Adrenal gland (tissue), 12 donors: ENCODE results near the gene ZIC1. TPM values are rescaled to one million over a fixed set of nuclear protein-coding genes. Genes with fewer than 3 reads are reported as not detected.
A peak's percentile ranks its signal among the peaks of the same experiment; 100 is the strongest.

Source experiments
- DNase-seq, 7 donors: peaks; one replicate each; pipeline ENCODE4 v3.0.0-alpha.2; 2019 to 2020
- H3K27ac ChIP-seq, 5 donors: fragments of 200-600 bp; sonication (generic) in 4 of 5; 1 replicate in 3 of 5; 2 replicates in 2 of 5; pipeline versions ENCODE4 v1.5.1 to v1.8.0; 2016 to 2020; ENCODE audit warnings: mild to moderate bottlenecking in 1 of 5
- H3K27me3 ChIP-seq: fragments of 200-600 bp; 2 replicates; pipeline ENCODE4 v1.8.0; 2021
- H3K36me3 ChIP-seq, 2 donors: fragments of 200-600 bp; replicated peaks in 1 of 2; 1 replicate in 1 of 2; 2 replicates in 1 of 2; pipeline versions ENCODE4 v1.5.1 to v1.8.0; 2018 to 2022
- H3K4me1 ChIP-seq, 2 donors: fragments of 200-600 bp; replicated peaks in 1 of 2; 1 replicate in 1 of 2; 2 replicates in 1 of 2; pipeline versions ENCODE4 v1.5.1 to v1.8.0; 2018 to 2021
- H3K4me3 ChIP-seq, 4 donors: fragments of 200-600 bp; sonication (generic) in 3 of 4; one replicate each; pipeline ENCODE4 v1.5.1; 2016 to 2018
- H3K9me3 ChIP-seq, 3 donors: fragments of 200-600 bp; sonication (generic) in 1 of 3; replicated peaks in 1 of 3; 1 replicate in 2 of 3; 2 replicates in 1 of 3; pipeline versions ENCODE4 v1.5.1 to v1.8.0; 2016 to 2021
- POLR2A ChIP-seq, 2 donors: fragments of 450-650 bp; IDR thresholded peaks; one replicate each; pipeline ENCODE4 v1.6.1; 2017; ENCODE audit warnings: antibody characterized with exemption in 2 of 2, mild to moderate bottlenecking in 2 of 2, moderate library complexity in 1 of 2
- WGBS, 4 donors: extraction: QIAGEN DNeasy Blood & Tissue Kit in 2 of 4; methylation state at CpG; one replicate each; pipeline versions ENCODE4 v1.1.5 to v1.1.7; 2013 to 2017; 5-methylcytosine and 5-hydroxymethylcytosine counted together
- intact Hi-C, 2 donors: fragments of 100-400 bp; cut with DNase I; formaldehyde crosslinking; loops; one replicate each; pipeline versions ENCODE4 v1.14.1 to v1.15.0; 2022 to 2023
- polyA plus RNA-seq, 3 donors: library from polyadenylated mRNA; stranded (reverse); fragments of 200-250 nt in 2 of 3; fragments of 350-450 nt in 1 of 3; fragmentation: Illumina TruSeq in 1 of 3; extraction: RNeasy Lipid Tissue Mini Kit (QIAGEN cat#74804) in 1 of 3; gene quantifications; one replicate each; pipeline ENCODE4 v1.2.3, GENCODE V29; 2013 to 2014
- total RNA-seq, 9 donors: library from RNA; depleted of rRNA in 4 of 9; stranded (reverse); fragments of >200 nt in 4 of 9; fragments of 120-200 nt in 1 of 9; fragmentation: NEBNext Ultra II Directional in 1 of 9; extraction: Animal tissue kit (Norgen Biotek cat#: 25700) in 1 of 9; gene quantifications; one replicate each; pipeline versions ENCODE4 v1.1.0 to v1.2.4, GENCODE V29; 2013 to 2023
- TF ChIP-seq, protein P1 (sequence below), 6 experiments: fragments of 450-650 bp in 4 of 6; fragments of 200-600 bp in 2 of 6; sonication (generic) in 1 of 6; IDR thresholded peaks; 1 replicate in 5 of 6; 2 replicates in 1 of 6; pipeline versions ENCODE4 v1.5.1 to v1.8.0; 2016 to 2021; ENCODE audit warnings: antibody characterized with exemption in 6 of 6, mild to moderate bottlenecking in 2 of 6, moderate library complexity in 1 of 6
- donor health status: healthy with polysubstance abuse.
- donor health status: Bipolar disorder and iron deficiency.
- donor health status: DM: yes; HTN: yes; CAD: no.
- donor health status: DM: no; HTN: no; CAD: no.
- donor health status: DM: no; HTN: no; CAD: no.
- donor health status: DM: yes; HTN: yes; CAD: no.

ZIC1 gene
- total and polyA plus RNA-seq, 12 donors = 0.08 to 0.64 (median 0.32) TPM; not detected in 9

DNA sequence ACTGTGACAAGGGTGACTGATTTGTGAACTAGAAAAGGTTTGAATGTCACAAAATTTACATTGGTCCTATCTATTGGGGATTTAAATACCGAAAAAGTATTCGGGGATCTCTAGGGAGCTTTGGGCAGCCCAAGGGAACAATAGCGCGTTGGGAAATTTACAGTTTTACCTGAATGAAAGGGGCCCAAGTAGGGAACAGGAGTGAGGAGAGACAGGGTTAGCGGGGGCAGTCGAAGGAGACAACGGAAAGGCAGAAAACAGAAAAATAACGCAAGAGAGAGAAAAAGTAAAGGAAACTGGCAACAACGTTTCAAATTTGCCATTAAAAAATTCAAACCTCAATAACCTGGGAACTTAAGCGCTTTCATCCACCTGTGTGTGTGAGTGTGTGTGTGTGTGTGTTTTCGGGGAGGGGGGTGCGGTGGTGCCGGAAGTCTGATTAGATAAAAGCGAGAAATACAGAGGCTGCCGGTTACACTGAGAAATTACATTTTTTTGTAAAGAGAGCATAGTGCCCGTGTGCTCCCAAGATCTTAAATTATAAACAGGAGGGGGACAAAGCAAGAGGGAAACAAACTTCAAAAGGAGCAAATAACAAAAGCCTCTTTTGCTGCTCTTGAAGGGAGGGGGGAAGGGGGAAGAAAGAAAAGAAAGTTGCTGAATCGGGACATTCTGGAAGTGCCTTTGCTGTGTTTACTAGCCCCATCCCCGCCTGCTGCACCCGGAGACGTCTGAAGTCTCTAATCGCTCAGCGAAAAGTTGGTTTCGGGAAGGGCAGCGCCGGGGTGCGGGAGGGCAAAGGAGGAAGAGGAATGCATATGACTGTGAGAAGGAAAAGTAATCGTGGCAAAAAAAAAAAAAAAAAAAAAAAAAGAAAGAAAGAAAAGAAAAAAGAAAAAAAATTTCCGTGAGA lies 721 bp upstream of the ZIC1 start:
- Histone ChIP-seq H3K27ac (no peak overlapping the region), H3K9me3 (no peaks in the 10 kb centered on the region)

GRCh38 chr3:147410116-147410525 lies 956 bp downstream of the ZIC1 start:
- Histone ChIP-seq H3K4me3 (peak overlapping the region in 1 of 4 donors; percentile 44), H3K36me3 (no peaks in the 10 kb centered on the region), H3K4me1 (peaks cover 0 to 32% of the 10 kb centered on the region in 2 donors), H3K27ac (no peak overlapping the region), H3K9me3 (no peaks in the 10 kb centered on the region), H3K27me3 (peaks cover 96% of the 10 kb centered on the region)
- DNase-seq = no peak
- intact Hi-C loops = no loop called here
- TF ChIP-seq, protein P1, sequence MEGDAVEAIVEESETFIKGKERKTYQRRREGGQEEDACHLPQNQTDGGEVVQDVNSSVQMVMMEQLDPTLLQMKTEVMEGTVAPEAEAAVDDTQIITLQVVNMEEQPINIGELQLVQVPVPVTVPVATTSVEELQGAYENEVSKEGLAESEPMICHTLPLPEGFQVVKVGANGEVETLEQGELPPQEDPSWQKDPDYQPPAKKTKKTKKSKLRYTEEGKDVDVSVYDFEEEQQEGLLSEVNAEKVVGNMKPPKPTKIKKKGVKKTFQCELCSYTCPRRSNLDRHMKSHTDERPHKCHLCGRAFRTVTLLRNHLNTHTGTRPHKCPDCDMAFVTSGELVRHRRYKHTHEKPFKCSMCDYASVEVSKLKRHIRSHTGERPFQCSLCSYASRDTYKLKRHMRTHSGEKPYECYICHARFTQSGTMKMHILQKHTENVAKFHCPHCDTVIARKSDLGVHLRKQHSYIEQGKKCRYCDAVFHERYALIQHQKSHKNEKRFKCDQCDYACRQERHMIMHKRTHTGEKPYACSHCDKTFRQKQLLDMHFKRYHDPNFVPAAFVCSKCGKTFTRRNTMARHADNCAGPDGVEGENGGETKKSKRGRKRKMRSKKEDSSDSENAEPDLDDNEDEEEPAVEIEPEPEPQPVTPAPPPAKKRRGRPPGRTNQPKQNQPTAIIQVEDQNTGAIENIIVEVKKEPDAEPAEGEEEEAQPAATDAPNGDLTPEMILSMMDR (IDR thresholded peaks at IDR 0.05) = no peak
- no peak for TF ChIP-seq POLR2A (IDR thresholded peaks at IDR 0.05)
- WGBS, 4 donors = 4 to 8% (median 4%) methylated on average over 12 to 52 of the region's 52 CpGs; no CpG with 5 or more reads in 1 of the 4 donors

More for the DNA sequence above, 721 bp upstream of the ZIC1 start:
- H3K4me1 ChIP-seq = peaks cover 0 to 29% of the 10 kb centered on the region in 2 donors
- H3K27me3 ChIP-seq = peaks cover 99% of the 10 kb centered on the region
- H3K4me3 ChIP-seq = no peak overlapping the region
- TF ChIP-seq POLR2A (IDR thresholded peaks at IDR 0.05) = no peak
- TF ChIP-seq, protein P1 (IDR thresholded peaks at IDR 0.05) = no peak
- intact Hi-C loops = no loop called here
- DNase-seq = peak in 1 of 7 donors; percentile 3
- H3K36me3 ChIP-seq = no peaks in the 10 kb centered on the region
- 11 to 15% (median 14%) methylated on average over 28 of the region's 28 CpGs for WGBS, 4 donors

DNA sequence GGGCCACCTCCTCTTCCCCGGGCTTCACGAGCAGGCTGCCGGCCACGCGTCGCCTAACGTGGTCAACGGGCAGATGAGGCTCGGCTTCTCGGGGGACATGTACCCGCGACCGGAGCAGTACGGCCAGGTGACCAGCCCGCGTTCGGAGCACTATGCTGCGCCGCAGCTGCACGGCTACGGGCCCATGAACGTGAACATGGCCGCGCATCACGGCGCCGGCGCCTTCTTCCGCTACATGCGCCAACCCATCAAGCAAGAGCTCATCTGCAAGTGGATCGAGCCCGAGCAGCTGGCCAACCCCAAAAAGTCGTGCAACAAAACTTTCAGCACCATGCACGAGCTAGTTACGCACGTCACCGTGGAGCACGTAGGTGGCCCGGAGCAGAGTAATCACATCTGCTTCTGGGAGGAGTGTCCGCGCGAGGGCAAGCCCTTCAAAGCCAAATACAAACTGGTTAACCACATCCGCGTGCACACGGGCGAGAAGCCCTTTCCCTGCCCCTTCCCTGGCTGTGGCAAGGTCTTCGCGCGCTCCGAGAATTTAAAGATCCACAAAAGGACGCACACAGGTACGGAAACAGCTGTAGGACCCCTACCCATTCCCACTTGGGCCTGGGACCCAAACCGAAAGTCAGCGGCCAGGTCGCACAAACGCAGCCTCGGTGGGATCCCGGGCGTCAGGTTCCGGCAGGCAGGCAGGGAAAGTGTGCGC lies 1.5 kb downstream of the ZIC1 start:
- 4 to 30% (median 6%) methylated on average over 3 to 61 of the region's 61 CpGs for WGBS, 4 donors
- Histone ChIP-seq H3K27ac (no peak overlapping the region), H3K4me1 (peaks cover 0 to 32% of the 10 kb centered on the region in 2 donors), H3K27me3 (peaks cover 96% of the 10 kb centered on the region), H3K36me3 (no peaks in the 10 kb centered on the region), H3K4me3 (peak overlapping the region in 1 of 4 donors; percentile 44), H3K9me3 (no peaks in the 10 kb centered on the region)
- no peak for TF ChIP-seq POLR2A (IDR thresholded peaks at IDR 0.05)
- TF ChIP-seq, protein P1 (IDR thresholded peaks at IDR 0.05) = no peak
- intact Hi-C loops = no loop called here
- DNase-seq = no peak

DNA sequence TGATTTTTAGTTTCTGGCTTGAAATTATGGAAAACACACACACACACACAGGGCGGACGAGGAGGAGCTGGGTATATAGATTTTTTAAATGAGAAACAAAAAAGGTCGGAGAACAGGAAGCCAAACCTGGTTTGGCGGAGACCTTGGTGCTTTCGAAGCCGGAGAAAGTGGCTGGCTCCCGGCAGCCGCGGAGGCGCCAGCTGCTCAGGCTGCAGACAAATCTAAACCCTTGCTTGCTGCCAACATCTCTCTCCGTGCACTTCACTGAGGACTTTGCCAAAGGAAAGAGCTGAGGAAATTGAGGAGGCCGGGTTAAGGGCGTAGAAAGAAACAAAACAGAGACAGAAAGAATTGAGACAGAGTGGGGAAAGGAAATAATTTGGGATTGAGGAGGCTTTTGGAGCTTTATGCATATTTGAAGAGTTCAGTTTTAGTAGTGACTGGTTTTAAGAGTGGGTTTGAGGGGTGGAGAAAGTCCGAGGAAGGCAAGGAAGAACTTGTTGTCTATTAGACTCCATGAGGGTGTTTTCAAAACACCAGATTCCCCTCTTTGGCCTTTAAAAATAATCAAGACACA lies 2.2 kb downstream of the ZIC1 start:
- Histone ChIP-seq H3K4me1 (peaks cover 0 to 32% of the 10 kb centered on the region in 2 donors), H3K36me3 (no peaks in the 10 kb centered on the region), H3K27me3 (peaks cover 96% of the 10 kb centered on the region), H3K9me3 (no peaks in the 10 kb centered on the region), H3K4me3 (peak overlapping the region in 1 of 4 donors; percentile 44), H3K27ac (no peak overlapping the region)
- intact Hi-C loops = no loop called here
- no peak for DNase-seq
- TF ChIP-seq, protein P1 (IDR thresholded peaks at IDR 0.05) = no peak
- TF ChIP-seq POLR2A (IDR thresholded peaks at IDR 0.05) = no peak
- WGBS, 4 donors = 6 to 11% (median 8%) methylated on average over 14 of the region's 14 CpGs
